LNCaP clone FGC (cell line): Measurements from ENCODE around the gene TMEM62.
"Not testable (repeated sequence)": the region's sequence is repeated elsewhere in the genome, so short reads cannot be mapped to it uniquely, and the experiment has no call there.

Experiments
- DNase-seq: peaks from one replicate; pipeline ENCODE4 v3.0.0-alpha.2; 2011; ENCODE audit warnings: low read depth
- H3K4me3 ChIP-seq: 2 replicates; pipeline ENCODE4 v1.5.1; 2011; ENCODE audit warnings: mild to moderate bottlenecking, low read depth, low read length, control low read depth
- TF ChIP-seq, protein P1 (sequence below): IDR thresholded peaks from 2 replicates; pipeline ENCODE4 v1.5.1; 2012; ENCODE audit warnings: mild to moderate bottlenecking; ENCODE audit not compliant: control insufficient read depth, insufficient read depth; ENCODE audit errors: extremely low read depth

The TMEM62 gene

DNA sequence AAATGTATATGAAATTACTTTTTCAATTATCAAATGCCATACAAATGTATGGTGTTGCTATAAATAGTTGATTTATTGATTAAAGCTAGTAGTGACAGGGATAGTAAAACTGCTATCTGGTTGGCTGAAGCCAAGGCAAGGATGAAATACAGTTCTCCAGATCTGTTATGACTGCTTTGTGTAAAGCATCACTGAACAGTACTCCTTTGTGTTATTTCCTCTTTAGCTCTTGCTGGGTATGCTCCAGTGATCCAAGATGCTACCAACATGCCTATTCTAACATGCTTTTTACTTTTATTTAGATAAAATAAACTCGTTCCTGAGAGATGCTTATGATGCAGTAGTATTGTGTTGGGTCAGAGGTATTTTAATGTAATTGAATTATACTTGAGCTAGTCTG lies 15.1 kb upstream of the TMEM62 start:
- H3K4me3 ChIP-seq, result no peak overlapping the region
- TF ChIP-seq, protein P1, sequence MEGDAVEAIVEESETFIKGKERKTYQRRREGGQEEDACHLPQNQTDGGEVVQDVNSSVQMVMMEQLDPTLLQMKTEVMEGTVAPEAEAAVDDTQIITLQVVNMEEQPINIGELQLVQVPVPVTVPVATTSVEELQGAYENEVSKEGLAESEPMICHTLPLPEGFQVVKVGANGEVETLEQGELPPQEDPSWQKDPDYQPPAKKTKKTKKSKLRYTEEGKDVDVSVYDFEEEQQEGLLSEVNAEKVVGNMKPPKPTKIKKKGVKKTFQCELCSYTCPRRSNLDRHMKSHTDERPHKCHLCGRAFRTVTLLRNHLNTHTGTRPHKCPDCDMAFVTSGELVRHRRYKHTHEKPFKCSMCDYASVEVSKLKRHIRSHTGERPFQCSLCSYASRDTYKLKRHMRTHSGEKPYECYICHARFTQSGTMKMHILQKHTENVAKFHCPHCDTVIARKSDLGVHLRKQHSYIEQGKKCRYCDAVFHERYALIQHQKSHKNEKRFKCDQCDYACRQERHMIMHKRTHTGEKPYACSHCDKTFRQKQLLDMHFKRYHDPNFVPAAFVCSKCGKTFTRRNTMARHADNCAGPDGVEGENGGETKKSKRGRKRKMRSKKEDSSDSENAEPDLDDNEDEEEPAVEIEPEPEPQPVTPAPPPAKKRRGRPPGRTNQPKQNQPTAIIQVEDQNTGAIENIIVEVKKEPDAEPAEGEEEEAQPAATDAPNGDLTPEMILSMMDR, result no peak
- DNase-seq, result no peak

DNA sequence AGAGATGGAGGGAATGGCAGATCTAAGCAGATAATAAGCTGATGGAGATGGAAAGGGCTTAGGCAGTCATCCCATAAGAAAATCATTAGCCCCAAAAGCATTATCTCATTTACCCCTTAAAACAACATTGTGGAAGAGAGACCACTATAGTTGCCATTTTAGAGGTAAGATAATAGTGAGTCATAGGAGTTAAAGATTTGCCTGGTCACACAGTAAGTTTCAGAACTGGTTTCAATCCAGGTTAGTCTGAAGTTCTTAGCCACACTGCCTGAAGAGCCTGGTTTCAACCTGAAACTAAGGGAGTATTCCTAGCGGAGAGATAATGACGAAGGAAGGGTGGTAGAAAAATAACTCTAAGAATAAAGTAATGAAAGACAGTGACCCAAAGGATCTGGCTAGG lies 14.6 kb upstream of the TMEM62 start:
- no peak for DNase-seq
- TF ChIP-seq, protein P1, result no peak
- no peak overlapping the region for H3K4me3 ChIP-seq

DNA sequence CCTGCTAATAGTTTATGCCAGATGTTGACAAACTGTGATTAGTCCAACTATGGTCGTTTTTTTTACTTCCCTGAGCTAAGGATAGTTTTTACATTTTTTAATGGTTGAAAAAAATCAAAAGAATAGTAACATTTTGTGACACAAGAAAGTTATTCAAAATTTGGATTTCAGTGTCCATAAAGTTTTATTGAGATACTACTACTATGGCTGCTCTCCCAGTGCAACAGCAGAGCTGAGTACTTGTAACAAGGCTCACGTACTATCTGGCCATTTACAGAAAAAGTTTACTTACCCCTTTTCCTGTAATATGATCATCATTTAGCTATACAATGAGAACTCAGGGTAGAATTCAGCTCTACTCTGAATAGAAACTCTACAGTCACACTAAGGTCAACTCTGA lies 11.5 kb upstream of the TMEM62 start:
- DNase-seq, result no peak
- no peak overlapping the region for H3K4me3 ChIP-seq
- TF ChIP-seq, protein P1, result no peak

DNA sequence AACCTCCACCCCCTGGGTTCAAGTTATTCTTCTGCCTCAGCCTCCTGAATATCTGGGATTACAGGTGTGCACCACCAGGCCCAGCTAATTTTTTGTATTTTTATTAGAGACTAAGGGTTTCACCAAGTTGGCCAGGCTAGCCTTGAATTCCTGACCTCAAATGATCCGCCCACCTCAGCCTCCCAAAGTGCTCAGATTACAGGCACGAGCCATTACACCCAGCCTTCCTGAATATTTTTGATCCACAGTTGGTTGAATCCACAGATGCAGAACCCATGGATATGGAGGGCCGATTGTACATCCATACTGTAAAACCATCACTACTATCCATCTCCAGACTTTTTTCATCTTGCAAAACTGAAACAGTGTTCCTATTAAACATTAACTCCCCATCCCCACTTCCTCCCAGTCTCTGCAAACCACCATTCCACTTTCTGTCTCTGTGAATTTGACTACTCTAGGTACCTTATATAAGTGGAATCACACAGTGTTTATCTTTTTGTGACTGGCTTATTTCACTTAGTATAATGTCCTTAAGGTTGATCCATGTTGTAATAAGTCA lies 8.2 kb upstream of the TMEM62 start:
- no peak overlapping the region for H3K4me3 ChIP-seq
- TF ChIP-seq, protein P1, result no peak
- no peak for DNase-seq

DNA sequence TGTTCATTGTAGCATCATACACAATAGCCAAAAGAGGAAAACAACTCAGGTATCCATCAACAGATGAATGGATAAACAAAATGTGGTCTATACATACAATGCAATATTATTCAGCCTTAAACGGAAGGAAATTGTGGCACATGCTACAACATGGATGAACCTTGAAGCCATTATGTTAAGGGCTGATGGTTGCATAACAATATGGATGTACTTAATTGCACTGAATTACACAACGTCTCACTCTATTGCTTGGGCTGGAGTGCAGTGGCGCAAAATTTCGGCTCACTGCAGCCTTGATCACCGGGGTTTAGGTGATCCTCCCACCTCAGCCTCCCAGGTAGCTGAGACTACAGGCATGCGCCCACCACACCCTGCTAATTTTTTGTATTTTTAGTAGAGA lies 7.0 kb upstream of the TMEM62 start:
- DNase-seq, result no peak
- TF ChIP-seq, protein P1, result no peak
- H3K4me3 ChIP-seq, result no peak overlapping the region

DNA sequence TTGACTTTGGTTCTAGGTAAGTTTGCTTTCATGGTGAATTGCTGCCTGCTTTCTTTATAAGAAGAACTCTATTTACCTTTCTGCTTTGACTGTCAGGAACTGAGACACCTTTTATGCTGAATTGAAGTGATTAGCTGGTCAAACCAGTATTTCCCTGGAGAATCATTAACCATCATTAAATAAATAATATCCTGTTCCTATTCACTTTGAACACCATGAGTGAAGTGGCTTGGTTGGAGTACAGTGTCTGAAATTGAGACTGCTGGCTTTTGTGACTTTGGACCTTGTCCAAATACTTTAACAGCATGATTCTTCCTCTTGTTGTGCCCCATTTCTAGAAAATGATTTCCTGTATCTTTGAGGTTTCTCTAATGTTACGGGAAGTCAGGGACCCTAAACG lies 5.6 kb upstream of the TMEM62 start:
- peak overlapping the region; percentile 23; the same call in 1 of the 2 replicates for H3K4me3 ChIP-seq
- TF ChIP-seq, protein P1, result no peak
- peak; percentile 97 for DNase-seq

DNA sequence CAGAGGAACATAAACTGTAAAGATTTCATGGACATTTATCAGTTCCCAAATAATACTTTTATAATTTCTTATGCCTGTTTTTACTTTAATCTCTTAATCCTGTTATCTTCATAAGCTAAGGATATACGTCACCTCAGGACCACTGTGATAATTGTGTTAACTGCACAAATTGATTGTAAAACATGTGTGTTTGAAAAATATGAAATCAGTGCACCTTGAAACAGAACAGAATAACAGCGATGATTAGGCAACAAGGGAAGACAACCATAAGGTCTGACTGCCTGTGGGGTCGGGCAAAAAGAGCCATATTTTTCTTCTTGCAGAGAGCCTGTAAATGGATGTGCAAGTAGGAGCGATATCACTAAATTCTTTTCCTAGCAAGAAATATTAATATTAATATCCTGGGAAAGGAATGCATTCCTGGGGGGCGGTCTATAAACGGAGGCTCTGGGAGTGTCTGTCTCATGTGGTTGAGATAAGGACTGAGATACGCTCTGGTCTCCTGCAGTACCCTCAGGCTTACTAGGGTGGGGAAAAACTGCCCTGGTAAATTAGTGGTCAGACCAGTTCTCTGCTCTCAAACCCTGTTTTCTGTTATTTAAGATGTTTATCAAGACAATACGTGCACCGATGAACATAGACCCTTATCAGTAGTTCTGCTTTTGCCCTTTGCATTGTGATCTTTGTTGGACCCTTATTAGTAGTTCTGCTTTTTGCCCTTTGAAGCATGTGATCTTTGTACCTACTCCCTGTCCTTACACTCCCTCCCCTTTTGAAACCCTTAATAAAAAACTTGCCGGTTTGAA lies 5.0 kb upstream of the TMEM62 start:
- H3K4me3 ChIP-seq, DNase-seq: not testable (repeated sequence)
